Measurements from ENCODE around the gene KXD1.

Gene KXD1

GRCh38 chr19:18523841-18524240 is 33.8 kb upstream of the KXD1 start:
- H3K4me3 ChIP-seq (ENCODE audit: low read depth, low read length): no peak overlapping the region
- no peak for TF ChIP-seq CTCF (IDR thresholded peaks at IDR 0.05; ENCODE audit: low read depth, low read length)

GRCh38 chr19:18526316-18526715 is 31.4 kb upstream of the KXD1 start:
- no peak for TF ChIP-seq CTCF (IDR thresholded peaks at IDR 0.05; ENCODE audit: low read depth, low read length)
- no peak overlapping the region for H3K4me3 ChIP-seq (ENCODE audit: low read depth, low read length)

GRCh38 chr19:18529782-18530181 is 27.9 kb upstream of the KXD1 start:
- H3K4me3 ChIP-seq (ENCODE audit: low read depth, low read length): no peak overlapping the region
- TF ChIP-seq CTCF (IDR thresholded peaks at IDR 0.05; ENCODE audit: low read depth, low read length): no peak

- no peak for TF ChIP-seq CTCF (IDR thresholded peaks at IDR 0.05; ENCODE audit: low read depth, low read length)
- no peak overlapping the region for H3K4me3 ChIP-seq (ENCODE audit: low read depth, low read length)
Observed at GRCh38 chr19:18531485-18531884, 26.2 kb upstream of the KXD1 start.

- no peak for TF ChIP-seq CTCF (IDR thresholded peaks at IDR 0.05; ENCODE audit: low read depth, low read length)
Observed at GRCh38 chr19:18532168-18532890, 25.3 kb upstream of the KXD1 start.

GRCh38 chr19:18533058-18533457 is 24.6 kb upstream of the KXD1 start:
- no peak overlapping the region for H3K4me3 ChIP-seq (ENCODE audit: low read depth, low read length)
- no peak for TF ChIP-seq CTCF (IDR thresholded peaks at IDR 0.05; ENCODE audit: low read depth, low read length)

More at GRCh38 chr19:18532168-18532890, 25.3 kb upstream of the KXD1 start:
- H3K4me3 ChIP-seq (ENCODE audit: low read depth, low read length): no peak overlapping the region

GRCh38 chr19:18536475-18536874 is 21.2 kb upstream of the KXD1 start:
- no peak for TF ChIP-seq CTCF (IDR thresholded peaks at IDR 0.05; ENCODE audit: low read depth, low read length)
- H3K4me3 ChIP-seq (ENCODE audit: low read depth, low read length): no peak overlapping the region

All from WI38 (cell line).